GM18499 (cell line): ENCODE data around the gene TCF20.

ENCODE experiments used
- ATAC-seq: cut with Tn5 transposase; IDR thresholded peaks from one replicate; pipeline ENCODE4 v1.9.1; 2021; ENCODE audit warnings: moderate number of reproducible peaks; ENCODE audit not compliant: insufficient read depth, unreplicated experiment

TCF20 gene

DNA sequence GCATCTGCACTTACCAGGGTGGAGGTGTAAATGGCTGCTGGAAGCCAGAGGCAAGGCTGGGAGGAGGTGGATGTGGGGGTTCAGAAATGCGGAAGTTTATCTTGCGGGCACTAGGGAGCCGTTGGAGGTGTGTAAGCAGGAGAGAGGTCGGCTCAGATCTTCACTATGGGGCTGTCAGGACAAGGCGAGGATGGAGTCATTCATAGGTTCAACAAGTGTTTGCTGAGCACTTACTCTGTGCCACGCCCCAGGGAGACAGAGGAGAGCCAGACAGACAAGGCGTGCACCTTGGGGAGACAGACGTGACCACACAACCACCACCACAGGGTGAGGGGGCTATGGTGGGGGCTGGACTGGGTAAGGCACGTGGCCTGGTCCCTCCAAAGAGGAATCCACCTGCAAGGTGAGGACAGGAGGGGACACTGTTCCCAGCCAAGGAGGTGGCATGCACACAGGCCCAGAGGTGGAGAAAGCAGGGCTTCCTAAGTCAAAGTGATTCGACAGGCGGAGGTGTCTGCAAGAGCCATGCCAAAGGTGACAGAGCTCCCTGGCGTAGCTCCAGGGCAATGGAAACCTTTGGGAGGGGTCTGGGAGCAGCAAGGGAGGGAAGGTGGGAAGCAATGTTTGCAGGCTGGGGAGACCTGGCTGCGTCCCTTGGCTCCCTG, 30.8 kb upstream of the TCF20 start:
- no peak for ATAC-seq

DNA sequence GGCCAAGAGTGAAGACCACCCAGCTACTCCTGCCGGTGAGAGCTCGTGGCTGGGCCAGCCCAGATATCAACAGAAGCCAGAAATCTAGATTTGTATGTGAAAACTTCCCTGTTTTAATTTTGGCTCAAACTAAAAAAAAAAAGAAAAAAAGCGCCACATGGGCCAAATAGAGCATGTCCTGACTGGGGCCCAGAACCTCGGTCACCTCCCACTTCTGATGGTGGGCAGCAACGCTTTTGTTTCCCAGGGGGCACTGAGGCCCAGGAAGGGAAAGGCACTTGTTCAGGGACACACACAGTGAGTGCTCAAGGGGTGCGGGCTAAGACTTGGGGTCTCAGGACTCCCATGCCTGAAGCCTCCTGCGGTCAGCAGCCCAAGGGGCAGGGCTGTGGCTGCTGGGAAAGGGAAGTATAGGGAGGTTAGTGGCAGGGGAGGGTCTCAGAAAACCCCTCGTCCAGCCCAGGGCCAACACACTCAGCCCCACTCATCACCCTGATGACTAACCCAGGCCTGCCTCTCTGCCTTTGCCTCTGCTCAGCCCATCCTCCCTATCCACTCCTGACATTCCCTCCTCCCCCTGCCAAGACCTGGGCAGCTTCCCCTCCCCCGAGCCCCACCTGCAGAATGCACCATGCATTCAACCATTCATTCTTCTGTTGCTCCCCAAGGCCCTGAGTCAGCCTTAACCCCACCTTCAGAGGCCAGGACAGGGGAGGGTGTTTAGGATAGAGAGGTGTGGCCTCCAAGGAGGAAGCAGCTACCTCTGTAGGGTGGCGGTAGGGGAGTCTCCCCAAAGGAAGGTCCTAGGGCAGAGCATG, 30.0 kb upstream of the TCF20 start:
- ATAC-seq, result no peak

DNA sequence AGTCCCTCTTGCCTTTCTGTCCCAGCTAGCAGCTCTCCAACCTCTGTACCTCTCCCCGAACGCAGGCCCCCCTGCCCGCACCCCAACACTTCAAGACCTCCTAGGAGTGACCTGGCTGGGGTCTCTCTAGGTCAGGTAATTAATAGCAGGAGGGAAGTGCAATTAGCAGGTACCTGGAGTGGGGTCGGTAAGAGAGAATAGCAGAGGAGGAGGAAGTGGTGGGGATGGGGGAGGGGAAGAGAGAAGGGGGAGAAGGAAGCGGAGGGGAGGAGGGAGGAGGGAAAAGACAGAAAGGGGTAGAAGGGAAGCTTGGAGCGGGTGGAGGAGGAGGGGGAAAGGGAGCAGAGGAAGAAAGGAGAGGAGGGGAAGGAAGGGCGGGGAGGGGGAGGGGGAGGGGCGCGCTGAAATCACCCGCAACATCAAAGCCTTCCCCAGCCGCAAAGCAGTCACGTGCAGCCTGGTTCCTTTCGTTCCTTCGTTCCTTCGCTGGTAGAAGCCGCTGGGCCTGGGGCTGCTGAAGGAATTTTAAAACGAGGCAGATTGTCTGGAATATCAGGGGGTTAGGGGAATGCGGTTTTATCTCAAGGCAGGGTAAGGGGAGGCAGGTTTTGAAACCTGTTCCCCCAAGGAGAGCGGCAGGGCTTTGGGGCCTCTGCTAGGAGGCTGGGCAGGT, 29.3 kb upstream of the TCF20 start:
- no peak for ATAC-seq

DNA sequence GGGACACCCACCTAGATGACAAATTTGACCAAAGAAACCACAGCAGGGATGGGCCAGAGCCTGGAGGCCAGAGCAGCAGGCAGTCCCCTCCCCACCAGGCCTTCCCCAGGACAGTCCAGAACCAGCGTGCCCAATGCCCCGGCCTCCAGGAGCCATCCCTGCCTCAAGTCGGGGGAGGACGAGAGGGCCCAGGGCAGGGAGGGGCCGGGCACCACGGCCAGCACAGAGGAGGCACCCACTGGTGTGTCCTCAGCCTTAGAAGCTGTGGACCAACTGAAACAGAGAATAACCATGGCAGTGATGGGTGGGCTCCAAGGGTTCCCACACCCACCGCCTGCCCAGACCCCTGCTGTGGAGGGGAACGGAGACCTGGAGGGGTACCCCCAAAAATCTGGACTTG, 28.3 kb upstream of the TCF20 start:
- no peak for ATAC-seq

DNA sequence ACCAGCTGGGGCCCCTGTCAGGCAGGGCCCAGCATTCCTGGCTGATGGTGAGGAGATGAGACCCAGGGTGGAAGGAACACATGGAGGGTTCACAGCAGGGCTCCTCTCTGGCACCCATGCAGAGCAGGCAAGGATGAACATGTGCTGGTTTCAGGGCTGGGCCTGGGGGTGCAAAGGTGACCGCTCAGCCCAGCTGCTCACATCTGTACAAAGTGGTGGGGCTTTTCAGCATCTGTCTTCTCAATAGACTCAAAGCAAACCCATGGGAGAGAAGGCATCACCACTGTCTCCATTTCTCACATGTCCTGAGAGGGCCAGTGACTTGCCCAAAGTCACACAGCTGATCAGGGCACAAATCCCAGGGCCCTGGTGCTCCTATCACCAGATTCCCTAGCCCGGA, 27.3 kb upstream of the TCF20 start:
- no peak for ATAC-seq

DNA sequence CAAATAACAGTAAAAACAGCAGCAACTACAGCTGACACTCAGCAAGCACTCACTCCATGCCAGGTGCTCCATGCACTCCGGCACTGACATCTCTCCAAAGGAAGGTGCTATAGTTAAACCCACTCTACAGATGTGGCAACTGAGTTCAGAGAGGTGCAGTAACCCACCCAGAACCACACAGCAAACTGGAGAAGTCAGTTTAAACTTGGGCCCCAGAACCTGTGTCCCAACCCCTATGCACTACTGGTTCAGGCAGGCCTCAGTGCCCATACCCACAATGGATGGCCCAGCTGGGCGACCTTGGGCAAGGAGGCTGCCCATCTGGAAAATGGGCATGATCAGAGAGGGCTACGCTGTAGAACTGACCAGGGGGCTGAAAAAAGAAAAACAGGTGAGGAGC, 26.4 kb upstream of the TCF20 start:
- no peak for ATAC-seq

DNA sequence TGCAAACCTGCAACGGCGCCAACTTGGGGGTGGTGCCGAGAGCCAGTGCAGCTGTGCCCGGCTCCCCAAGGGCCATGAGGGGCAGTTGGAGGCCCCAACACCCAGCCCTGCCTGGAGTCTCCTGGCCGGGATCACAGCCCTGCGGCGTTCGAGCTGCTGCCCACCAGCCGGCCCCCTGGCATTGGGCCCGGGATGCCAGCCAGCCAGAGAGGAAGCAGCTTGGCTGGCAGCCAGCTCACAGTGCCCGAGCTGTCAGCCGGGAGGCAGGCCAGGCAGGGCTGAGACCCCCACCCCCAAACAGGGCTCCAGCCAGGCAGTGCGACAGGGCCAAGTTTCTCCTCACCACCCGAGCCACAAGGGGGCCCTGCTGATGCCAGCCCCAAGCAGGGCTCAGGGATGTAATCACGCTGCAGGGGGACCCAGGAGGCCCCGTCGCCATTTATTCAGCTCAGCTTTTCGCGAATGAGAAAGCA, 26.0 kb upstream of the TCF20 start:
- no peak for ATAC-seq

DNA sequence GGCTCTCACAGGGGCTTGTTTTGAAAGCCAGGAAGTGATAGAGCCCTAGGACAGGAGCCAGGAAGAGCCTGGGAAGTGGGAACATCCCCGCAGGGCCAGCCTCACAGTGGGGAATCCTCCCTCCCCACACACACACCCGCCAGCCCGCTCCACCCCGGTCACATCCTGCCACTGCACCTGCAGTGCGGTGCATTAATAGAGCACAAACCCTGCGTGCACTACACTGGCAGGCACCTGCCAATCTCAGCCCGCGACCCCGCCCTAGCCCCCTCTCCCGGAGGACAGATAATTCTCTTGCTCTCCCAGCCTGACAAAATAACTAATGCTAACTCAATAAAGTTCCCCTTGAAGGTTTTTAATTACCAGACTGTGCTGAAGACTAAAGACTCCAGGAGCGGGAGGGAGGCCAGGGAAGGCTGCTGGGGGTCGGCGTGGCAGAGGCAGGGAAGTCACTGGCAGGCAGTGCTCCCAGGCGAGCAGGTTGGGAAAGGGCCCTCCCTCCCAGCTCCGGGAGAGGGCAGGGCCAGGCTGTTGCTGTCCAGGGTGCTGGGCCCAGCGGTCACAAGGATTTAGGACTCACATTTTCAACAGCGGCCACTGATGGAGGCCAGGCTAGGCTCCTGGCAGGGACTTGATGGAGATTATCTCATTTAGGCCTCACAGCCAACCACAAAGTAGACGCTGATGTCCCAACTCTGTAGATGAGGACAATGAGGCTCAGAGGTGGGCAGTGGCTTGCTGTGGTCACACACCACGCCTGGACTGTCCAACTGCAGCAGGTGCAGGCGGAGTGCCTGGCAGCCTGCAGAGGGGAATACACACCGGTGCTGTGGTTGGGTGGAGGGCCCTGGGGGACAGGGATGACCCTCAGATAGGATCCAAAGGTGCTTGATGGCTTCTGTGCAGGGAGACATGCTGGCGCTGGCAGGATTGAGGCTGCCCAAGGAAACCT, 23.9 kb upstream of the TCF20 start:
- no peak for ATAC-seq

DNA sequence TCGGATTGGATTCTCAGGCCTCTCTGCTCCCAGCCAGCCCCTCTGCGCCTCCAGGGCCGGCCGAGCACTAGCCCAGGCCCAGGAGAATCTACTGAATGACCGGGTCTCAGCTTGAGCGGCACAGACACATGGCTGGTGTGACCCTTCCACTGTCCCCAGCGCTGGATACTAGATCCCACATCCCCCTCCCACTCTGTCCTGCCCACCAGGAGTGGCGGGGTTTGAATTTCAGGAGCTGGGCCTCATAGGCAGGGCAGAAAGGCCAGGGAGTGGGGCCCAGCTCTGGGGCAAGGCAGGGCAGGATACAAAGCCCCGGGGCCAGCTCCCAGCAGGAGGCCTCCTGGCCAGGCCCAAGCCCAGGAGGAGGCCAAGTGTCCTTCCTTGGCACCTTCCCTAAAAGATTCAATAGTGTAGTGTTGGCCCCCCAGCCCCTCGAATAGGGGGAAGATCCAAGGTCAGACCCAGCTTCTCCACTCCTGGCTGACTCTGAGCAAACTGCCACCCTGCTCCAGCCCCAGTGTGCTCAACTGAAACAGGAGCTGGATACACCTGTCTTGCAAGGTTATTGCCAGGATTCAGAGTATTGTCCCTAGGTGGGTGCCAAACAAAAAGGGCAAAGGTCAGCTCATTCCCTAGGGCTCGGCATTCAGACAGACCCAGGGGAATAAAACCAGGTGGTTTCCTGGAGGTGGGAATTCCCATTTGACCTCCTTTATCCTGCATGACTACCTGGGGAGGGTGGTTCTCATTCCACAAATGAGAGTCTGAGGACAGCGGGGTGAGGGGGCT, 22.5 kb upstream of the TCF20 start:
- no peak for ATAC-seq

DNA sequence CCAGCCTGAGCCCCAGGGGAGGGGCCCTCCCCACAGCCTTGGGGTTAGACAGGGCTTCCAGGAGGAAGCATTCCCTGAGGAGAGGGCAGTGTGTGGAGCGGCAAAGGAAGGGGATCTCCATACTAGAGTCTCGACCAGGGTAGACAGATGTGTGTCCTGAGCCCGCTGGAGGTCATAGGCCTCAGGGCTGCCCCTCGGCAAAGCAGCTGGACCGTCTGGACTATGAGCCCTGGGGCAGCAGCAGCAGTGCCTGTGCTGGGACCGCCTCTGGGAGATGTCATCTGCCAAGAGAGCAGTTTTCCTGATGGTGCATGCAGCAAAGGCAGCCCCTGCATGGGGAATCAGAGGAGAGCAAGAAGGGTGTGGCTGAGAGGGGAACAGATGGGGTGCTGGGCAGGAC, 20.8 kb upstream of the TCF20 start:
- no peak for ATAC-seq

DNA sequence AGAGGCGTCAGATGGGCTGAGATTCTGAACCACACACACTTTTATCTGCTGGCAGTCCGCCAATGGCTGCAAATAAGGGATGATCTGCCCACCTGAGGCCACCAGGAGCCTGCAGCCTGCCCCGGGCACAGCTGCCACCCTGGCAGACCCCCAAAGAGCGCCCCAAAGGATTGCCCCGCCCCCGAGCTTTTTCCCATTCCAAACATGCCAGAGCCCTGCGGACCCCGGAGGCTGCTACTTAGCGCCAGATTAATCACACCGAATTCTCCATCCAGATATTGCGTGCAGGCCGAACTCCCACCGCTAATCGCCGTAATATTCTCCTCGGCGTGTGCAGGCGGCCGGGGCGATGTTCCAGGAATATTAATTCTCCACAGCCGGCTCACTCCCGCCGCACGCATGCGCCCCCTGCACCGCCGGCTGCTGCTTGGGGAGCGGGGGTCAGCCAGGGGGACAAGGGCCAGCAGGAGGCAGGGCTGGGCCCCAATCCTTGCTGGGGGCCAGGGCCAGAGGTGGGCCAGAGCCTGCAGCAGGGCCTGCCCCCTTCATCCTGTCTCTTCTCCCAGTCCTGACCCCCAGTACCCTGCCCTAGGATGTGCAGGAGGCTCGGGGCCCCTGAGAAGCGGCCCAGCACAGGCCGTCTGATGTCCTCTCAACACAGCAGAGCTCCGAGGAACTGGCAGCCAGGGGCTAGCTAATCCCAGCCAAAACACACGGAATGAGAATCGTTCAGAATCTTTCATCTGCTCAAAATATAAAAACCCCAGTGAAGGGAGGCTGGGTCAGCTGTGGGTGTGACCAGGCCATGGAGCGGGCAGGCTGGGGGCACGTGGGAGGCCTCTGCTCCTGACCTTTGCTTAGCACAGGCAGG, 19.5 kb upstream of the TCF20 start:
- no peak for ATAC-seq

DNA sequence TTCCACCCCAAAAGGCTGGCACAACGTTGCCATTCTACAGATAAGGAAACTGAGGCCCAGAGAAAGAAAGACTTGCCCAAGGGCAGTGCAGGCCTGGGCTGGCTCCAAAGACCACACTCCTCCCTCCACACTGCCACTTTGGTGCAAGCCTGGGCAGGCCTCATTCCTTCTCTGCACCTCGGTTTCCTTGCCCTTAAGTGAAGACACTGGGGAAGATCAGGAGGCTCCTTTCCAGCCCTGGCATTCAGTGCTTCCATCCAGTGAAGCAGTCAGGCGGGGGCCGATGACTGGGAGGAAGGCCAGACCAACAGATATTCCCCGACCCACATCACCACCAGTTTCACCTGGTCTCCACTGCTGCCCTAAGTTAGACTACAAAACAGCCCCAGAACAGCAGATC, 18.3 kb upstream of the TCF20 start:
- ATAC-seq, result no peak

DNA sequence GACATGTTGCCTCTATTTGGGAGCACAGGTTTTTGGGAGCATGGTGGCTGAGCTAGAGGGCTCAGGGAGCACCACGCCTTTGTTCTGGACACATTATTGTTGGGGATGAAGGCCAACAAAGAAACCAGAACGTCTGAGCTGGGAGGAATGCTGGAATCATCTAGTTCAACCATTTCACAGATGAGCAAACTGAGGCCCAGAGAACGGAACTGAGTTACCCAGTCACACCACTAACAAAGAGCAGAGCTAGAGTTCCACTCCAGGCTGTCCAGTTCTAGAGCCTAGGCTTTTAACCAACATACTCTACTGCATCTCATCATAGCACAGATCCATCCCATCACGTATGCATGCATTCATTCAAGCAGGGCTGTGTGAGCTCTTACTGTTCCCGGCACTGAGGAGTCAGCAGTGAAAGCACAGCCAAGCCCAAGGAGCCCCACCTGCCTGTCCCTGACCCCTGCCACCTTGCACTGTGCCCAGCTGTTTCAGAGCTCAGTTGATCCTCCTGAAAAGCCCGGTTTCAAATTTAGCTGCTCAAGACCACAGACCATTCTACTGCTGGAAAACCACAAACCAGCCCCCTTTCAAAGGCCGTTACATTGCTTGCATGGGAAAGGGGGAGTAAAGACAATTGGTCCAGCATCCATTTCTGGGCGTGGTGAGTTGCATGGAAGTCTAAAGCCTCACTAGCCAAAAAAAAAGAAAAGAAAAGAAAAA, 16.9 kb upstream of the TCF20 start:
- ATAC-seq, result no peak

DNA sequence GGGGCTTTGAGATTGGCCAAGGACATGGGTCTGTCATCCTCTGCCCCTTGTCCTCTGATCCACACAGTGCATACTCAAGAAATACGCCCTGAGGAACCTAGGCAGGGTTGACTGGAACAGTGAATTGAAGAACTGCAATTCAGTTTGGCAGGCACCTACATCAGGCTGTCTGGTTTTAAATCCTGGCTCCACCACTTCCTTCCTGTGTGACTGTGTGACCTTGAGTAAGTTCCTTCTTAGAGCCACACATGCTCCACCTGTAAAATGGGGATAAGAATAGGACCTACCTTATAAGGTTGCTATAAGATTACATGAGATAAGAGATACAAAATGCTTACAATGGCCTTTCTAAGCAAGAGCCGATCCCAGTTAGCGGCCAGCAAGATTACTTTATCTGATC, 15.8 kb upstream of the TCF20 start:
- no peak for ATAC-seq

DNA sequence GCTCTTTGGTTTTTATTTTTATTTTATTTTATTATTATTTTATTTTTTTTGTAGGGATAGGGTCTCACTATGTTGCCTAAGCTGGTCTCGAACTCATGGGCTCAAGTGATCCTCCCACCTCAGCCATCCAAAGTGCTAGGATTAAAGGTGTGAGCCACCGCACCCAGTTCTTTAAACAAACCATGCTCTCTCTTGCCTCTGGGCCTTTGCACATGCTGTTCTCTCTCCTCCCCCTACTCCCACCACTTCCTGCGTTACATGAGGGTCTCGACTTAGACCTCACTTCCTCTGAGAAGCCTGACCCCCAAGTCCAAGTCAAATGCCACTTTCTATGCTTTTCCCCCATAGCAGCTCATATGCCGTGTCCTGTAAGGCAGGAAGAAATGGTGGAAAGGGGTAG, 15.2 kb upstream of the TCF20 start:
- ATAC-seq, result no peak

DNA sequence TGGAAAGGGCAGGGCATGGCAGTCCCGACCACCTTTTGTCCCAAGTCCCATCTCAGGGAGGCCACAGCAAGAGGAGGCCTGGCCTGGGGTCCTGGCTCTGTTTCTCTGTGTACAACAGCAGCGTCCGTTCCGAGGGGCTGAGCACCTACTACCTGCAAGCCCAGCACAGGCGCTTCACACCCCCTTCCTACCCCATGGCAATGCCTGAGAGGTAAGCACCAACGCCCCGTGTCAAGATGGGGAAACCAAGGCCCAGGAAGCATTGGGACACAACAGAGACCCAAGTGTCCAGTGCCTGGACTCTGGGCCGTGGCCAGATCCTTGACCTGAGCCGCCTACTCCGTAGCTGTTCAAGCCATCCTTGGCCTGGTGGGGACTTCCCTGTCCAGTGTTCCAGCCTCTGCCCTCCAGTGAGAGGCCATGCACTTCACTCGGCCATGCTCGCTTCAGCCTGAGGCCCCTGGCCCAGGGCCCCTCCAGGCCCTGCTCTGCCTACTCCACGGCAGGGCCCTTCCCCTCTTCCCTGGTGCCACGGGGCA, 14.3 kb upstream of the TCF20 start:
- ATAC-seq, result no peak

DNA sequence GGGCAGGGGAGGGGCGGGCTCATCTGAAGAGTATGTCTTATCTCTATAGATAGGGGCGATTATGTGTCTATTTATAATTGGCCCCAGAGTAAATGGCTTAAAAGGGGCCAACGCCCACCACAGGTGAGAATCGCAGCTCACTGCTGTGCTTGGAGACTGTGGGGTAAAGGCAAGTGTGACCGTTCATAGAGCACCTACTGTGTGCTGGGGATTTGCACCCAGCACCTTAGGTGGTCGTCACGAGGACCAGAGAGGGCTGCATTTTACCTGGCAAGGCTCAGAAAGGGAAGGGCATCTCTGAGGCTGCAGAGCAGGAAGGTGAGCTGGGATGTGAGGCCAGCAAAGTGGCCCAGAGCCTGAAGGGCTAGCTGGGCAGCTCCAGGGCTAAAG, 13.7 kb upstream of the TCF20 start:
- no peak for ATAC-seq
